DOHH2 (cell line): ENCODE measurements around the gene NRL.

ENCODE experiments used
- EZH2phosphoT487 ChIP-seq: fragments of 200-600 bp; sonication (generic); IDR thresholded peaks from 2 replicates; pipeline ENCODE4 v1.6.1; 2017; ENCODE audit warnings: borderline replicate concordance, mild to moderate bottlenecking, antibody characterized with exemption, low read length, moderate library complexity, mixed read lengths
- TF ChIP-seq, protein P1 (sequence below): fragments of 200-600 bp; sonication (generic); IDR thresholded peaks from one replicate; pipeline ENCODE4 v1.5.1; 2014; ENCODE audit warnings: antibody characterized with exemption, mild to moderate bottlenecking, low read depth, low read length; ENCODE audit not compliant: poor library complexity, severe bottlenecking

DNA sequence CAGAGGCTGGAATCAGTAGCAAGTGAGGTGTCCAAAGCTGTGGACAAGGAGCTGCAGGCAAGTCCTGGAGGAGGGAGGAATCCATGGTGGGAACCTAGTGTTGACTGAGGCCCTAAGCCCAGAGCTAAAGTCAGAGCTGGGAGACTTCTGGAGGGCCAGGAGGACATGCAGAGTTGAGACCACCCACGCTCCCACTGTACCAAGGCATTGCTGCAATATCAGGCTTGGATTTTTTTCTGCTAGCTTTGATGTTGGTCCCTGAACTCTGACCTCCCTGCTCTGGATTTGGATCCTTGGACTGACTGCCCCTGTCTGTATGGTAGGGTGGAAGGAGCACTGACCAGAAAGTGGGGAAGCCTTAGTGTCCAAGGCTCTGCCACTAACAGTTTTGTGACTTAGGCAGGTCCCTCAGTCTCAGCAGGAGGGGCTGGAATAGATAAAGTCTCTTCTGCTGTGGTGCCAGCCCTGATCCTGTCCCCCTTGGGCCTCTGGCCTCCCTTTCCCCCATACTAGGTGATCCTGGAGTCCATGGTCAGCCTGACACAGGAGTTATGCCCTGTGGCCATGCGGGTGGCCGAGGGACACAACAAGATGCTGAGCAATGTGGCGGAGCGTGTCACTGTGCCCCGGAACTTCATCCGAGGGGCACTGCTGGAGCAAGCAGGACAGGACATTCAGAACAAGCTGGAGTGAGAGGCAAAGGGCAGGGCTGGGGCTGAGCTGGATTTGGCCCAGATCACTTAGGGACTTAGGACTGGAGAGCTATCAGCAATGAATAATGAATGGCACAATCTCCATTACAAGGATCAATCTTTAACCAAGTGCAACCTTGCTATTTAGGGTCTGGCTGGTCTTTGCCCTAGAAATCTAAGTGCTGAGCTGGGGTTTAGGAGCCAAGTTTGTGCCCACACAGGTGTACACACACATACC lies 53.5 kb downstream of the NRL start:
- TF ChIP-seq, protein P1, sequence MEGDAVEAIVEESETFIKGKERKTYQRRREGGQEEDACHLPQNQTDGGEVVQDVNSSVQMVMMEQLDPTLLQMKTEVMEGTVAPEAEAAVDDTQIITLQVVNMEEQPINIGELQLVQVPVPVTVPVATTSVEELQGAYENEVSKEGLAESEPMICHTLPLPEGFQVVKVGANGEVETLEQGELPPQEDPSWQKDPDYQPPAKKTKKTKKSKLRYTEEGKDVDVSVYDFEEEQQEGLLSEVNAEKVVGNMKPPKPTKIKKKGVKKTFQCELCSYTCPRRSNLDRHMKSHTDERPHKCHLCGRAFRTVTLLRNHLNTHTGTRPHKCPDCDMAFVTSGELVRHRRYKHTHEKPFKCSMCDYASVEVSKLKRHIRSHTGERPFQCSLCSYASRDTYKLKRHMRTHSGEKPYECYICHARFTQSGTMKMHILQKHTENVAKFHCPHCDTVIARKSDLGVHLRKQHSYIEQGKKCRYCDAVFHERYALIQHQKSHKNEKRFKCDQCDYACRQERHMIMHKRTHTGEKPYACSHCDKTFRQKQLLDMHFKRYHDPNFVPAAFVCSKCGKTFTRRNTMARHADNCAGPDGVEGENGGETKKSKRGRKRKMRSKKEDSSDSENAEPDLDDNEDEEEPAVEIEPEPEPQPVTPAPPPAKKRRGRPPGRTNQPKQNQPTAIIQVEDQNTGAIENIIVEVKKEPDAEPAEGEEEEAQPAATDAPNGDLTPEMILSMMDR, result no peak
- no peak for TF ChIP-seq EZH2phosphoT487
